Spleen (tissue), 7 donors: ENCODE data around the gene CTTN.
A peak's percentile ranks its signal among the peaks of the same experiment; 100 is the strongest.

Experiments used
- CTCF ChIP-seq, 11 experiments: fragments of 200-600 bp in 7 of 11; fragments of 450-650 bp in 4 of 11; sonication (generic) in 4 of 11; IDR thresholded peaks in 8 of 11; conservative IDR thresholded peaks in 3 of 11; 1 replicate in 7 of 11; 2 replicates in 4 of 11; pipeline versions ENCODE4 v1.4.0 to v1.8.0; 2016 to 2021; ENCODE audit warnings: antibody characterized with exemption in 11 of 11, inconsistent platforms in 4 of 11, mild to moderate bottlenecking in 1 of 11
- POLR2A ChIP-seq, 3 donors: fragments of 450-650 bp; IDR thresholded peaks; one replicate each; pipeline ENCODE4 v1.5.1; 2017; ENCODE audit warnings: antibody characterized with exemption in 3 of 3, mild to moderate bottlenecking in 1 of 3
- POLR2AphosphoS5 ChIP-seq, 3 donors: sonication (generic); formaldehyde crosslinking; IDR thresholded peaks; one replicate each; pipeline ENCODE4 v1.5.1; 2017; ENCODE audit warnings: antibody characterized with exemption in 3 of 3
- donor health status: DM: no; HTN: no; CAD: no; lungs with moderate emphysema.
- donor health status: DM: no; HTN: no; CAD: no.
- donor health status: DM: no; HTN: no; CAD: no.

- peak; percentile 72 to 89 (median 79) for TF ChIP-seq POLR2AphosphoS5 (IDR thresholded peaks at IDR 0.05)
- TF ChIP-seq POLR2A (IDR thresholded peaks at IDR 0.05) = no peak
- peak in 1 of 11 experiments; percentile 26 for TF ChIP-seq CTCF (IDR thresholded peaks at IDR 0.05 in 8 of 11, conservative IDR thresholded peaks at IDR 0.05 in 3 of 11)
These were observed at the start of gene CTTN for GRCh38 chr11:70397983-70398833.
